ENCODE data around the gene MSTN. TPM values are rescaled to one million over a fixed set of nuclear protein-coding genes. Genes with fewer than 3 reads are reported as not detected.

The MSTN gene
- total RNA-seq (2021) (not detected in 2 replicates), Bru-seq, nascent RNA (percentile 18 among the genes with signal in this experiment), BruChase-seq, experiment 1, labeled RNA remaining after a 2-hour chase (percentile 20 among the genes with signal in this experiment), BruChase-seq, experiment 2, labeled RNA remaining after a 6-hour chase (percentile 17 among the genes with signal in this experiment)
- long read RNA-seq: 0 reads

DNA sequence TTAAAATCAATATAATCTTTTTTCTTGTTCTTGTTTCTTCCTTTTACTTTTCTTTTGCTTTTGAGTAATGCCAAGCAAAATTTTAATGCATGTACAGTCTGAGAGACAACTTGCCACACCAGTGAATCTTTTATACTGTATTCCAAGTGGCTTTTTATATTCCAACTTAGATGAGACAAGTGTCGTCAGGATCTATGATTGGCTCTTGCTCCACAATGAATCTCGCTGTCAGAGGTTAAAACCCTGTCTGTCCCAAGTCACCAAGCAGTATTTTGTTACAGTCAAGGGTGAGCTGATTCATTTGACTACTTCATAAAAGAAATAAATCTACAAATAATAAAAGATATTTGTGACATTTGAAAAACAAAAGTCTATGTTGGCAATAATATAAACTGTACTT is at the start of gene MSTN:
TSS of gene MSTN (minus strand) at position 129 of the 400 bp plus-strand sequence. CDS start 133 bp downstream, outside the sequence.
- no peak within 1 kb of the TSS for H3K4me3 ChIP-seq (ENCODE audit: low read depth, low read length, poor library complexity, severe bottlenecking)
- ChIA-PET POLR2A (ENCODE audit: low non-redundant PET) (no interaction called here), CTCF (no interaction called here)
- no peaks in the 10 kb centered on the region for H3K27me3 ChIP-seq (replicated peaks; ENCODE audit: insufficient read depth, low read depth, low read length, poor library complexity)
- no peak within 1 kb of the TSS for H3K27ac ChIP-seq (ENCODE audit: low read depth, low read length, poor library complexity, severe bottlenecking)
- no peaks in the 10 kb centered on the region for H3K9me3 ChIP-seq (ENCODE audit: low read depth, low read length, poor library complexity, severe bottlenecking)
- intact Hi-C loops (cut with micrococcal nuclease; ENCODE audit: unreplicated experiment): no loop called here
- peaks cover 4% of the 10 kb centered on the region for H3K4me1 ChIP-seq (ENCODE audit: insufficient read depth, low read length, poor library complexity, severe bottlenecking)
- no TSS peak for BruUV-seq (replicated peaks)
- no peak for TF ChIP-seq EZH2 (IDR thresholded peaks at IDR 0.05; ENCODE audit: borderline replicate concordance, low read depth, low read length, poor library complexity, severe bottlenecking)
- TF ChIP-seq, protein P1, sequence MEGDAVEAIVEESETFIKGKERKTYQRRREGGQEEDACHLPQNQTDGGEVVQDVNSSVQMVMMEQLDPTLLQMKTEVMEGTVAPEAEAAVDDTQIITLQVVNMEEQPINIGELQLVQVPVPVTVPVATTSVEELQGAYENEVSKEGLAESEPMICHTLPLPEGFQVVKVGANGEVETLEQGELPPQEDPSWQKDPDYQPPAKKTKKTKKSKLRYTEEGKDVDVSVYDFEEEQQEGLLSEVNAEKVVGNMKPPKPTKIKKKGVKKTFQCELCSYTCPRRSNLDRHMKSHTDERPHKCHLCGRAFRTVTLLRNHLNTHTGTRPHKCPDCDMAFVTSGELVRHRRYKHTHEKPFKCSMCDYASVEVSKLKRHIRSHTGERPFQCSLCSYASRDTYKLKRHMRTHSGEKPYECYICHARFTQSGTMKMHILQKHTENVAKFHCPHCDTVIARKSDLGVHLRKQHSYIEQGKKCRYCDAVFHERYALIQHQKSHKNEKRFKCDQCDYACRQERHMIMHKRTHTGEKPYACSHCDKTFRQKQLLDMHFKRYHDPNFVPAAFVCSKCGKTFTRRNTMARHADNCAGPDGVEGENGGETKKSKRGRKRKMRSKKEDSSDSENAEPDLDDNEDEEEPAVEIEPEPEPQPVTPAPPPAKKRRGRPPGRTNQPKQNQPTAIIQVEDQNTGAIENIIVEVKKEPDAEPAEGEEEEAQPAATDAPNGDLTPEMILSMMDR (conservative IDR thresholded peaks at IDR 0.05; ENCODE audit: low read depth, low read length): no peak
- H3K36me3 ChIP-seq (ENCODE audit: insufficient read depth, low read length, poor library complexity, severe bottlenecking): no peaks in the 10 kb centered on the region
- no peak for DNase-seq (ENCODE audit: low spot score)

DNA sequence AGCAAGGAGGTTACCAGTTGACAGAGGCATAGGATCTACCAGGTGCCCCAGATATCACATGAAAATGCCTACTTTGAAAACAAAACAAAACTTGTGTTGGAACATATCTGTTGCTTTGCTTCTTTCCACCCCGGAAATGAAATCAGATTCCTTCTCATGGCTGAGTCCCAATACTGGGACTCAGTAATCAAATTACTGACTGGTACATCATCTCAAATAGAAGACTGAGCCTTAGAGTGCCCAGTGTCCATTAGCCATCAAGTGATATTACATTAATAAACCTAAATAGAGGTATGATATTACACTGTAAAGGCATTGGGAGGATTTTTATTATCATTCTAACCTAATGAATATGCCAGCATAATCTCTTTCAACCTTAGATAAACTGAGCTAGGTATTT is 48.6 kb upstream of the MSTN start:
- no peak for DNase-seq (ENCODE audit: low spot score)
- no peak overlapping the region for H3K4me3 ChIP-seq (ENCODE audit: low read depth, low read length, poor library complexity, severe bottlenecking)
- POLR2A ChIA-PET (ENCODE audit: low non-redundant PET): no interaction called here
- no peaks in the 10 kb centered on the region for H3K36me3 ChIP-seq (ENCODE audit: insufficient read depth, low read length, poor library complexity, severe bottlenecking)
- intact Hi-C loops (cut with micrococcal nuclease; ENCODE audit: unreplicated experiment): no loop called here
- no peaks in the 10 kb centered on the region for H3K4me1 ChIP-seq (ENCODE audit: insufficient read depth, low read length, poor library complexity, severe bottlenecking)
- H3K9me3 ChIP-seq (ENCODE audit: low read depth, low read length, poor library complexity, severe bottlenecking): no peaks in the 10 kb centered on the region
- BruUV-seq (replicated peaks): no TSS peak
- H3K27ac ChIP-seq (ENCODE audit: low read depth, low read length, poor library complexity, severe bottlenecking): no peak overlapping the region
- TF ChIP-seq EZH2 (IDR thresholded peaks at IDR 0.05; ENCODE audit: borderline replicate concordance, low read depth, low read length, poor library complexity, severe bottlenecking): no peak
- TF ChIP-seq, protein P1 (conservative IDR thresholded peaks at IDR 0.05; ENCODE audit: low read depth, low read length): no peak
- no peaks in the 10 kb centered on the region for H3K27me3 ChIP-seq (replicated peaks; ENCODE audit: insufficient read depth, low read depth, low read length, poor library complexity)
- CTCF ChIA-PET: no interaction called here

DNA sequence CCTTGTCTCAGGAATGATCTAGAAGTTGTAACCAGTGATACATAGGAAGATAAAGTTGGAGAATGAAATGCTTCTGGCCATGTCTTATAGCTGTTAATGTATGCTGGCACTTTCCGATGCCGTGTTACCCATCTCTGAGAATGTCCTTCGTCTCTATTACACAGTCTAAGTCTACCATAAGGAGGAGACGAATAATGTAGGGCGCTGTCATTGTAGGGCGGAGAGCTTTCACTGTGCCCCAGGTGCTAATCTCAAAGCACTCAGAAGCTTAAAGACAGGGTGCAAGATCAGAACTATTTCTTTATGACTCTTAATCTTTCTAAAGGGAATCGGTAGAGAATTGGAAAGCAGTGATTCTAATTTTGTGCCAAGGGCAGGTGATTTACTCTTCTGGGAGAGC is 48.2 kb upstream of the MSTN start:
- no peak for DNase-seq (ENCODE audit: low spot score)
- H3K4me1 ChIP-seq (ENCODE audit: insufficient read depth, low read length, poor library complexity, severe bottlenecking): no peaks in the 10 kb centered on the region
- no peaks in the 10 kb centered on the region for H3K36me3 ChIP-seq (ENCODE audit: insufficient read depth, low read length, poor library complexity, severe bottlenecking)
- TF ChIP-seq, protein P1 (conservative IDR thresholded peaks at IDR 0.05; ENCODE audit: low read depth, low read length): no peak
- no peak for TF ChIP-seq EZH2 (IDR thresholded peaks at IDR 0.05; ENCODE audit: borderline replicate concordance, low read depth, low read length, poor library complexity, severe bottlenecking)
- H3K27me3 ChIP-seq (replicated peaks; ENCODE audit: insufficient read depth, low read depth, low read length, poor library complexity): no peaks in the 10 kb centered on the region
- BruUV-seq (replicated peaks): no TSS peak
- CTCF ChIA-PET: no interaction called here
- no peak overlapping the region for H3K27ac ChIP-seq (ENCODE audit: low read depth, low read length, poor library complexity, severe bottlenecking)
- intact Hi-C loops (cut with micrococcal nuclease; ENCODE audit: unreplicated experiment): no loop called here
- no peak overlapping the region for H3K4me3 ChIP-seq (ENCODE audit: low read depth, low read length, poor library complexity, severe bottlenecking)
- POLR2A ChIA-PET (ENCODE audit: low non-redundant PET): no interaction called here
- H3K9me3 ChIP-seq (ENCODE audit: low read depth, low read length, poor library complexity, severe bottlenecking): no peaks in the 10 kb centered on the region
